Measurements from ENCODE around the gene ZNF497.

The ZNF497 gene

GRCh38 chr19:58374200-58374599 is 11.6 kb upstream of the ZNF497 start:
- no peak overlapping the region for H3K27ac ChIP-seq
- no peaks in the 10 kb centered on the region for H3K27me3 ChIP-seq
- no peaks in the 10 kb centered on the region for H3K9me3 ChIP-seq
- H3K36me3 ChIP-seq = no peaks in the 10 kb centered on the region
- no peaks in the 10 kb centered on the region for H3K4me1 ChIP-seq (ENCODE audit: control insufficient read depth in 1 of 2, insufficient read depth in 1 of 2, low read depth in 1 of 2, low read length in 1 of 2)
- H3K4me3 ChIP-seq (ENCODE audit: low read depth in 1 of 2, low read length in 1 of 2) = no peak overlapping the region
- TF ChIP-seq, protein P1, sequence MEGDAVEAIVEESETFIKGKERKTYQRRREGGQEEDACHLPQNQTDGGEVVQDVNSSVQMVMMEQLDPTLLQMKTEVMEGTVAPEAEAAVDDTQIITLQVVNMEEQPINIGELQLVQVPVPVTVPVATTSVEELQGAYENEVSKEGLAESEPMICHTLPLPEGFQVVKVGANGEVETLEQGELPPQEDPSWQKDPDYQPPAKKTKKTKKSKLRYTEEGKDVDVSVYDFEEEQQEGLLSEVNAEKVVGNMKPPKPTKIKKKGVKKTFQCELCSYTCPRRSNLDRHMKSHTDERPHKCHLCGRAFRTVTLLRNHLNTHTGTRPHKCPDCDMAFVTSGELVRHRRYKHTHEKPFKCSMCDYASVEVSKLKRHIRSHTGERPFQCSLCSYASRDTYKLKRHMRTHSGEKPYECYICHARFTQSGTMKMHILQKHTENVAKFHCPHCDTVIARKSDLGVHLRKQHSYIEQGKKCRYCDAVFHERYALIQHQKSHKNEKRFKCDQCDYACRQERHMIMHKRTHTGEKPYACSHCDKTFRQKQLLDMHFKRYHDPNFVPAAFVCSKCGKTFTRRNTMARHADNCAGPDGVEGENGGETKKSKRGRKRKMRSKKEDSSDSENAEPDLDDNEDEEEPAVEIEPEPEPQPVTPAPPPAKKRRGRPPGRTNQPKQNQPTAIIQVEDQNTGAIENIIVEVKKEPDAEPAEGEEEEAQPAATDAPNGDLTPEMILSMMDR (IDR thresholded peaks at IDR 0.05) = no peak

DNA sequence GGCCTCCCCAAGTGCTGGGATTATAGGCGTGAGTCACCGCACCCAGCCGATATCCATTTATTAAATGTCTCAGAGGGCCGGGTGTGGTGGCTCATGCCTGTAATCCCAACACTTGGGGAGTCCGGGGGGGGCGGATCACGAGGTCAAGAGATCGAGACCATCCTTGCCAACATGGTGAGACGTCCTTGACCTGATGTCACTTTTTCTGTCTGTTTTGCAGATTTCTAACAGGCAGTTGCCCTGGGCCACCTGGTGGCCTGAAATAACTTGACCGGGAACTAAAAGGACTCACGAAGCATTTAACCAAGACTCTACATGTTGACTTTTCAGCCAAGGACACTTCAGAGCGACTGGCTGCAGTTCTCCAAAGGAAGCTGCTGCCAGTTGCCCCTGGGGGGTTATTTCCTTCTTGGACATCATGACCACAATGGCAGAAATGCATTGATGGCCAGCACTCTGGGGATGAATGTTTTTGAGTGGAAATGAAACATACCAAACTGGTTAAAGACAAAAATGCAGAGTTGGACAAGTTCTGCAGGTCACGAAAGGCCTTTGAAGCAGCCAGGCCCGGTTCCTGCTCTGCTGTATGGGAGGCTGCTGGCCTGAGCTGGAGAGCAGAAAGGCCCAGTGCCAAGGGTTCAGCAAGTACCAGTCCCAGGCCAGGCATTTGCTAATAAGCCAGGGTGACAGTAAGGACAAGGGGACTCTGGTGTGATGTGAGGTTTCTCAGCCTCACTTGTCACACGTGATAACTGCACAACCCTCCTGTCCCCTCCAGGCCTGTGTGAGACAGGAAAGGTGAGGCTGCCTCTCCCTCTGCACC is 10.0 kb upstream of the ZNF497 start:
- no peaks in the 10 kb centered on the region for H3K36me3 ChIP-seq
- H3K27me3 ChIP-seq = no peaks in the 10 kb centered on the region
- H3K4me3 ChIP-seq (ENCODE audit: low read depth in 1 of 2, low read length in 1 of 2) = no peak overlapping the region
- H3K9me3 ChIP-seq = no peaks in the 10 kb centered on the region
- no peak overlapping the region for H3K27ac ChIP-seq
- H3K4me1 ChIP-seq (ENCODE audit: control insufficient read depth in 1 of 2, insufficient read depth in 1 of 2, low read depth in 1 of 2, low read length in 1 of 2) = no peaks in the 10 kb centered on the region
- TF ChIP-seq, protein P1 (IDR thresholded peaks at IDR 0.05) = no peak

- TF ChIP-seq, protein P1 (IDR thresholded peaks at IDR 0.05) = no peak
- Histone ChIP-seq H3K36me3 (no peaks in the 10 kb centered on the region), H3K4me3 (ENCODE audit: low read depth in 1 of 2, low read length in 1 of 2) (no peak overlapping the region), H3K9me3 (no peaks in the 10 kb centered on the region), H3K27me3 (no peaks in the 10 kb centered on the region), H3K27ac (no peak overlapping the region), H3K4me1 (ENCODE audit: control insufficient read depth in 1 of 2, insufficient read depth in 1 of 2, low read depth in 1 of 2, low read length in 1 of 2) (peaks cover 7% of the 10 kb centered on the region in 2 experiments)
Measured at GRCh38 chr19:58368561-58369360, 6.2 kb upstream of the ZNF497 start.

- Histone ChIP-seq H3K4me3 (ENCODE audit: low read depth in 1 of 2, low read length in 1 of 2) (no peak overlapping the region), H3K27ac (no peak overlapping the region), H3K4me1 (ENCODE audit: control insufficient read depth in 1 of 2, insufficient read depth in 1 of 2, low read depth in 1 of 2, low read length in 1 of 2) (peaks cover 12 to 14% of the 10 kb centered on the region in 2 experiments), H3K36me3 (no peaks in the 10 kb centered on the region), H3K27me3 (no peaks in the 10 kb centered on the region), H3K9me3 (no peaks in the 10 kb centered on the region)
- TF ChIP-seq, protein P1 (IDR thresholded peaks at IDR 0.05) = no peak
Measured at GRCh38 chr19:58367698-58368454, 5.3 kb upstream of the ZNF497 start.

DNA sequence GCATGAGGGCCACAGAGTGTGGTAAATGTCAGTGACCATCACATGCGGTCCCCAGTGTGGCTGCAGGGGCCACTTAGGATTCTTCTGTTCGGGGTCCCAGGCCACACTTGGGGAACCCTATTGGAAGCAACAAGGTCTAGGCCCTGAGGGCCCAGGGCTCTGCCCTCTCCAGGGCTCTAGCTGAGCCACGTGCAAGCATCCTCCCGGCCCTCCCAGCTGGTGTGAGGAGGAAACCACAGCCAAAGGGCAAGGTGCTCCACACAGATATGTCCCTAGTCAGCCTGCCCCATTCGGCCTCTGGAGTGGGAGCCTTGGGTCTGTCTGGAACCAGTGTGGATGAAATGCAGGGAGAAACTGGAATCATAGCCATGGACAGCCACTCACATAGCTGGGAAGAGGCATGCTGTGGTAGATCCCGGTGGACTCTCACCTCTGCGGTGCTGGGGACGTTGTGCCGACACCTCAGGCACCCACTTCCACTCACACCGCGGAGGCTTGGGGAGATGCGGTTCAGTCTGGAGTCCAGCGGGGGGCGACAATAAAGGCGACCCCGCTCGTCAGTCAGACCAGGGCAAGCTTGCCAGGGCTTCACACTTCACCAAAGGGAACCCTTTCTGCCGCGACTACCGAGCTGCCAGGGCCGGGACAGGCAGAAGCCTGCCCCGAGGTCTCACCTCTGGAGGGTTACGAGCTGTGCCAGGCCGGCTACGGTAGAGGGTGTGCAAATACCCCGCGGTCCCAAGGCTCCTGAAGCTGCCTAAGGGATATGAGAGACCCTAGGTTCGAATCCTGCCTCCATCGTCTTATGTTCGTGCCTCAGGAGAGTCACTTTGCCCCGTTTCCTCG is 4.3 kb upstream of the ZNF497 start:
- no peaks in the 10 kb centered on the region for H3K27me3 ChIP-seq
- no peak overlapping the region for H3K4me3 ChIP-seq (ENCODE audit: low read depth in 1 of 2, low read length in 1 of 2)
- TF ChIP-seq, protein P1 (IDR thresholded peaks at IDR 0.05) = no peak
- H3K9me3 ChIP-seq = no peaks in the 10 kb centered on the region
- no peak overlapping the region for H3K27ac ChIP-seq
- no peaks in the 10 kb centered on the region for H3K36me3 ChIP-seq
- H3K4me1 ChIP-seq (ENCODE audit: control insufficient read depth in 1 of 2, insufficient read depth in 1 of 2, low read depth in 1 of 2, low read length in 1 of 2) = peaks cover 19 to 22% of the 10 kb centered on the region in 2 experiments

Measured in neutrophil (primary cell).